ENCODE measurements around the gene FAM83E. TPM values are rescaled to one million over a fixed set of nuclear protein-coding genes. Genes with fewer than 3 reads are reported as not detected.

FAM83E gene
- total RNA-seq, 6 experiments from 2014 or later, result 0.22 to 0.37 TPM; not detected in 4

- no peak for DNase-seq
- peaks cover 0 to 6% (median 0%) of the 10 kb centered on the region in 4 donors for H3K4me1 ChIP-seq
- ATAC-seq, result no peak
- no peak overlapping the region for H3K27ac ChIP-seq
- TF ChIP-seq POLR2A (IDR thresholded peaks at IDR 0.05) (no peak), CTCF (IDR thresholded peaks at IDR 0.05) (no peak)
- intact Hi-C loops (cut with DNase I), result loop anchor here (10.0 kb wide), 2 partner anchors 105 to 295 kb away; no protein-coding TSS in a partner anchor
- H3K4me3 ChIP-seq, result no peak overlapping the region
- 100% methylated on average over 4 of the region's 20 CpGs for WGBS (ENCODE audit: insufficient coverage, low coverage, low lambda C conversion rate, missing lambda C conversion rate)
- H3K9me3 ChIP-seq, result no peaks in the 10 kb centered on the region
- no peaks in the 10 kb centered on the region for H3K27me3 ChIP-seq
- H3K36me3 ChIP-seq, result no peaks in the 10 kb centered on the region
Measured at GRCh38 chr19:48609571-48610108, 5.2 kb downstream of the FAM83E start.

- no peaks in the 10 kb centered on the region for H3K27me3 ChIP-seq
- peak; percentile 22 to 39 (median 32) for ATAC-seq
- H3K9me3 ChIP-seq, result no peaks in the 10 kb centered on the region
- intact Hi-C loops (cut with DNase I), result loop anchor here (10.0 kb wide), 2 partner anchors 104 to 294 kb away; no protein-coding TSS in a partner anchor
- H3K4me1 ChIP-seq, result peaks cover 0 to 3% (median 0%) of the 10 kb centered on the region in 4 donors
- TF ChIP-seq POLR2A (IDR thresholded peaks at IDR 0.05) (no peak), CTCF (IDR thresholded peaks at IDR 0.05) (peak; percentile 4 to 37 (median 28))
- no peak overlapping the region for H3K4me3 ChIP-seq
- no peaks in the 10 kb centered on the region for H3K36me3 ChIP-seq
- WGBS (ENCODE audit: insufficient coverage, low coverage, low lambda C conversion rate, missing lambda C conversion rate), result 26% methylated on average over 2 of the region's 9 CpGs
- DNase-seq, result no peak
- no peak overlapping the region for H3K27ac ChIP-seq
Measured at GRCh38 chr19:48608798-48609263, 6.0 kb downstream of the FAM83E start.

GRCh38 chr19:48607359-48607755 is 7.5 kb downstream of the FAM83E start:
- H3K9me3 ChIP-seq, result no peaks in the 10 kb centered on the region
- intact Hi-C loops (cut with DNase I), result loop anchor here (10.0 kb wide), 2 partner anchors 103 to 293 kb away; no protein-coding TSS in a partner anchor
- no peak for ATAC-seq
- H3K4me1 ChIP-seq, result no peaks in the 10 kb centered on the region
- 75% methylated on average over 7 of the region's 7 CpGs for WGBS (ENCODE audit: insufficient coverage, low coverage, low lambda C conversion rate, missing lambda C conversion rate)
- no peak overlapping the region for H3K4me3 ChIP-seq
- H3K27ac ChIP-seq, result no peak overlapping the region
- no peaks in the 10 kb centered on the region for H3K27me3 ChIP-seq
- no peak for DNase-seq
- no peaks in the 10 kb centered on the region for H3K36me3 ChIP-seq
- no peak for TF ChIP-seq CTCF (IDR thresholded peaks at IDR 0.05)
- TF ChIP-seq POLR2A (IDR thresholded peaks at IDR 0.05), result no peak

GRCh38 chr19:48606463-48607358 is 8.2 kb downstream of the FAM83E start, which contains the start of gene SPACA4:
TSS of gene SPACA4 (plus strand) at chr19:48606742. CDS start at chr19:48606979, 237 bp downstream.
- H3K36me3 ChIP-seq, result no peaks in the 10 kb centered on the region
- intact Hi-C loops (cut with DNase I), result loop anchor here (10.0 kb wide), 2 partner anchors 102 to 292 kb away; no protein-coding TSS in a partner anchor
- ATAC-seq, result peak in 1 of 4 donors; percentile 7

More at GRCh38 chr19:48606463-48607358, 8.2 kb downstream of the FAM83E start, which contains the start of gene SPACA4:
- Histone ChIP-seq H3K27ac (no peak within 1 kb of the TSS), H3K4me3 (no peak within 1 kb of the TSS), H3K4me1 (no peaks in the 10 kb centered on the region), H3K27me3 (no peaks in the 10 kb centered on the region), H3K9me3 (no peaks in the 10 kb centered on the region)
- 80% methylated on average over 2 of the region's 39 CpGs for WGBS (ENCODE audit: insufficient coverage, low coverage, low lambda C conversion rate, missing lambda C conversion rate)
- TF ChIP-seq POLR2A (IDR thresholded peaks at IDR 0.05), result no peak
- no peak for DNase-seq

Measured in right lobe of liver (tissue), 6 donors.